ENCODE results near the gene HTRA3. TPM values are rescaled to one million over a fixed set of nuclear protein-coding genes. Genes with fewer than 3 reads are reported as not detected.

Gene HTRA3
- total and polyA plus RNA-seq, 2 of the 4 experiments (the other 2 are of a cell fraction) = 1.3 to 9.5 TPM

- H3K4ac ChIP-seq (ENCODE audit: low read depth, low read length) = no peak overlapping the region
- no peaks in the 10 kb centered on the region; the same call in 1 of the 2 replicates for H3K4me1 ChIP-seq (ENCODE audit: control insufficient read depth, insufficient read depth, low read length)
- no peak overlapping the region for H2BK20ac ChIP-seq (ENCODE audit: low read depth, low read length)
- no peak overlapping the region for H2BK120ac ChIP-seq (ENCODE audit: low read depth, low read length)
- no peak overlapping the region for H3K14ac ChIP-seq (replicated peaks; ENCODE audit: low read depth, low read length)
- H3K23ac ChIP-seq (ENCODE audit: low read depth, low read length) = no peak overlapping the region
- H3K79me1 ChIP-seq (ENCODE audit: low read depth in 1 of 2, low read length in 2 of 2) = no peaks in the 10 kb centered on the region
- H2AK9ac ChIP-seq (replicated peaks; ENCODE audit: low read depth, low read length, poor library complexity) = no peak overlapping the region
- BruUV-seq (replicated peaks) = no TSS peak
- no peak overlapping the region for H3K4me3 ChIP-seq (ENCODE audit: insufficient read depth, low read depth, low read length)
- H3K36me3 ChIP-seq (ENCODE audit: control insufficient read depth, insufficient read depth, low read length) = no peaks in the 10 kb centered on the region
- dilution Hi-C loops (cut with HindIII; ENCODE audit: low sequenced_read_pairs, unreplicated experiment) (no loop called here), in situ Hi-C loops (cut with MboI; ENCODE audit: low sequenced_read_pairs) (no loop called here), intact Hi-C loops (cut with micrococcal nuclease) (no loop called here)
- WGBS, 2 experiments (ENCODE audit: extremely low coverage in 2 of 2, insufficient read length in 1 of 2) = 89% methylated on average over 3 of the region's 15 CpGs; no CpG with 5 or more reads in 1 of the 2 experiments
- ATAC-seq (ENCODE audit: low read depth) (no peak), DNase-seq (no peak)
- H4K91ac ChIP-seq (ENCODE audit: insufficient read depth, low read depth, low read length) = no peak overlapping the region
- no peaks in the 10 kb centered on the region for H4K20me1 ChIP-seq (ENCODE audit: insufficient read depth, low read length)
- H3K9me1 ChIP-seq (ENCODE audit: insufficient read depth, low read length) = no peaks in the 10 kb centered on the region
- no peak overlapping the region for H3K18ac ChIP-seq (ENCODE audit: low read depth, low read length)
- H3K56ac ChIP-seq (ENCODE audit: extremely low read depth, insufficient read depth, low read length) = no peak overlapping the region
- no peak overlapping the region for H3K9ac ChIP-seq (ENCODE audit: low read depth, low read length)
- no peak overlapping the region for H2AK5ac ChIP-seq (ENCODE audit: low read depth, low read length)
- H2AFZ ChIP-seq (replicated peaks; ENCODE audit: low read length, poor library complexity) = no peak overlapping the region
- H3K27ac ChIP-seq (ENCODE audit: insufficient read depth, low read length) = no peak overlapping the region
- no peak overlapping the region for H4K8ac ChIP-seq (ENCODE audit: low read depth in 2 of 2, low read length in 2 of 2)
- ChIA-PET POLR2A (ENCODE audit: unreplicated experiment) (no interaction called here), CTCF (no interaction called here)
- no peak overlapping the region for H3K4me2 ChIP-seq (ENCODE audit: low read depth, low read length)
- no peak overlapping the region for H2BK15ac ChIP-seq (ENCODE audit: low read depth, low read length)
- TF ChIP-seq MAFK (IDR thresholded peaks at IDR 0.05; ENCODE audit: low read depth, low read length) (no peak), RCOR1 (IDR thresholded peaks at IDR 0.05; ENCODE audit: insufficient replicate concordance, low read length) (no peak), NFE2L2 (IDR thresholded peaks at IDR 0.05; ENCODE audit: low read depth, low read length) (no peak), SMC3 (IDR thresholded peaks at IDR 0.05; ENCODE audit: low read depth, low read length) (no peak), CEBPB (IDR thresholded peaks at IDR 0.05; ENCODE audit: low read depth, low read length) (no peak), BHLHE40 (IDR thresholded peaks at IDR 0.05; ENCODE audit: low read depth, low read length) (no peak), CTCF (conservative IDR thresholded peaks at IDR 0.05; ENCODE audit: low read depth, low read length) (no peak), POLR2A (IDR thresholded peaks at IDR 0.05; ENCODE audit: low read depth, low read length) (no peak), MAZ (IDR thresholded peaks at IDR 0.05; ENCODE audit: borderline replicate concordance, low read depth, low read length) (no peak), RAD21 (IDR thresholded peaks at IDR 0.05; ENCODE audit: low read length) (no peak), FOS (IDR thresholded peaks at IDR 0.05; ENCODE audit: low read depth, low read length) (no peak), MXI1 (IDR thresholded peaks at IDR 0.05; ENCODE audit: borderline replicate concordance, low read depth, low read length) (no peak), CHD1 (IDR thresholded peaks at IDR 0.05; ENCODE audit: low read depth, low read length) (no peak), RFX5 (IDR thresholded peaks at IDR 0.05; ENCODE audit: low read depth, low read length) (no peak)
- TF ChIP-seq, protein P1, sequence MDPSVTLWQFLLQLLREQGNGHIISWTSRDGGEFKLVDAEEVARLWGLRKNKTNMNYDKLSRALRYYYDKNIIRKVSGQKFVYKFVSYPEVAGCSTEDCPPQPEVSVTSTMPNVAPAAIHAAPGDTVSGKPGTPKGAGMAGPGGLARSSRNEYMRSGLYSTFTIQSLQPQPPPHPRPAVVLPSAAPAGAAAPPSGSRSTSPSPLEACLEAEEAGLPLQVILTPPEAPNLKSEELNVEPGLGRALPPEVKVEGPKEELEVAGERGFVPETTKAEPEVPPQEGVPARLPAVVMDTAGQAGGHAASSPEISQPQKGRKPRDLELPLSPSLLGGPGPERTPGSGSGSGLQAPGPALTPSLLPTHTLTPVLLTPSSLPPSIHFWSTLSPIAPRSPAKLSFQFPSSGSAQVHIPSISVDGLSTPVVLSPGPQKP (IDR thresholded peaks at IDR 0.05; ENCODE audit: borderline replicate concordance, low read depth, low read length) = no peak
- TF ChIP-seq, protein P2, sequence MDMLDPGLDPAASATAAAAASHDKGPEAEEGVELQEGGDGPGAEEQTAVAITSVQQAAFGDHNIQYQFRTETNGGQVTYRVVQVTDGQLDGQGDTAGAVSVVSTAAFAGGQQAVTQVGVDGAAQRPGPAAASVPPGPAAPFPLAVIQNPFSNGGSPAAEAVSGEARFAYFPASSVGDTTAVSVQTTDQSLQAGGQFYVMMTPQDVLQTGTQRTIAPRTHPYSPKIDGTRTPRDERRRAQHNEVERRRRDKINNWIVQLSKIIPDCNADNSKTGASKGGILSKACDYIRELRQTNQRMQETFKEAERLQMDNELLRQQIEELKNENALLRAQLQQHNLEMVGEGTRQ (IDR thresholded peaks at IDR 0.05; ENCODE audit: low read depth, low read length) = no peak
- H3K27me3 ChIP-seq (ENCODE audit: control insufficient read depth, insufficient read depth, low read length) = no peaks in the 10 kb centered on the region; the same call in 1 of the 2 replicates
- no peak overlapping the region for H2BK5ac ChIP-seq (ENCODE audit: low read depth, low read length, poor library complexity, severe bottlenecking)
- no peak overlapping the region for H4K5ac ChIP-seq (ENCODE audit: low read depth, low read length)
- no peaks in the 10 kb centered on the region for H3K9me3 ChIP-seq (ENCODE audit: control insufficient read depth, insufficient read depth, low read length)
Observed at GRCh38 chr4:8286719-8287342, 17.3 kb downstream of the HTRA3 start.

Measured in IMR-90 (cell line).